ENCODE results near the gene FNDC3A.

- TF ChIP-seq CTCF (IDR thresholded peaks at IDR 0.05; ENCODE audit: low read length) (no peak), EZH2 (optimal IDR thresholded peaks at IDR 0.05; ENCODE audit: low read depth, low read length) (no peak), EZH2phosphoT487 (IDR thresholded peaks at IDR 0.05; ENCODE audit: low read length) (no peak)
Observed at GRCh38 chr13:49245101-49245500, 269.4 kb downstream of the FNDC3A start.

All from MM.1S (cell line).